GM19324 (cell line): ENCODE measurements around the gene FANCC.

ENCODE experiments used
- ATAC-seq: cut with Tn5 transposase; IDR thresholded peaks from one replicate; pipeline ENCODE4 v1.9.1; 2021; ENCODE audit warnings: mild to moderate bottlenecking, moderate library complexity; ENCODE audit not compliant: unreplicated experiment, low FRiP score

FANCC gene

GRCh38 chr9:95202076-95202681 lies 115.3 kb downstream of the FANCC start:
- ATAC-seq: no peak

- no peak for ATAC-seq
These were observed 116.3 kb downstream of the FANCC start for GRCh38 chr9:95201206-95201605.

- no peak for ATAC-seq
These were observed 119.7 kb downstream of the FANCC start for GRCh38 chr9:95197692-95198271.

GRCh38 chr9:95193480-95193879 lies 124.0 kb downstream of the FANCC start:
- no peak for ATAC-seq

- no peak for ATAC-seq
These were observed 124.4 kb downstream of the FANCC start for GRCh38 chr9:95193067-95193466.

- ATAC-seq: no peak
These were observed 124.9 kb downstream of the FANCC start for GRCh38 chr9:95192631-95193030.

GRCh38 chr9:95190413-95190812 lies 127.1 kb downstream of the FANCC start:
- ATAC-seq: no peak

GRCh38 chr9:95189251-95190098 lies 128.0 kb downstream of the FANCC start:
- ATAC-seq: no peak

- ATAC-seq: no peak
These were observed 129.1 kb downstream of the FANCC start for GRCh38 chr9:95188459-95188858.

GRCh38 chr9:95185956-95186355 lies 131.6 kb downstream of the FANCC start:
- ATAC-seq: no peak

- ATAC-seq: no peak
These were observed 134.5 kb downstream of the FANCC start for GRCh38 chr9:95182854-95183563.

- ATAC-seq: no peak
These were observed 135.7 kb downstream of the FANCC start for GRCh38 chr9:95181835-95182234.

GRCh38 chr9:95181226-95181818 lies 136.2 kb downstream of the FANCC start:
- ATAC-seq: no peak

- ATAC-seq: no peak
These were observed 139.9 kb downstream of the FANCC start for GRCh38 chr9:95177617-95178016.

GRCh38 chr9:95176755-95177319 lies 140.7 kb downstream of the FANCC start:
- no peak for ATAC-seq

- ATAC-seq: no peak
These were observed 142.0 kb downstream of the FANCC start for GRCh38 chr9:95175523-95175922.

- no peak for ATAC-seq
These were observed 143.5 kb downstream of the FANCC start for GRCh38 chr9:95174038-95174437.

GRCh38 chr9:95171596-95171995 lies 145.9 kb downstream of the FANCC start:
- ATAC-seq: no peak

GRCh38 chr9:95171001-95171400 lies 146.5 kb downstream of the FANCC start:
- peak; percentile 56 for ATAC-seq

GRCh38 chr9:95167998-95168397 lies 149.5 kb downstream of the FANCC start:
- ATAC-seq: no peak
